Skeletal muscle tissue (tissue), 4 donors: Measurements from ENCODE around the gene AKAP9. TPM values are rescaled to one million over a fixed set of nuclear protein-coding genes. Genes with fewer than 3 reads are reported as not detected.
"Not testable (repeated sequence)": the region's sequence is repeated elsewhere in the genome, so short reads cannot be mapped to it uniquely, and the experiment has no call there.

Experiments
- H3K27ac ChIP-seq: one replicate; pipeline ENCODE4 v1.7.0; 2013; ENCODE audit warnings: mild to moderate bottlenecking, low read depth, low read length, inconsistent platforms
- H3K27me3 ChIP-seq, 3 donors: one replicate each; pipeline ENCODE4 v1.7.0; 2013; ENCODE audit warnings: low read length in 3 of 3; ENCODE audit not compliant: control insufficient read depth in 3 of 3, insufficient read depth in 3 of 3
- H3K36me3 ChIP-seq, 3 donors: one replicate each; pipeline ENCODE4 v1.7.0; 2013; ENCODE audit warnings: low read length in 3 of 3; ENCODE audit not compliant: control insufficient read depth in 3 of 3, insufficient read depth in 3 of 3
- H3K4me1 ChIP-seq, 3 donors: one replicate each; pipeline ENCODE4 v1.7.0; 2013; ENCODE audit warnings: low read length in 3 of 3, mild to moderate bottlenecking in 3 of 3; ENCODE audit not compliant: control insufficient read depth in 3 of 3, insufficient read depth in 3 of 3
- H3K4me3 ChIP-seq, 3 donors: one replicate each; pipeline ENCODE4 v1.7.0; 2013; ENCODE audit warnings: low read length in 3 of 3
- H3K9ac ChIP-seq, 3 donors: one replicate each; pipeline ENCODE4 v1.7.0; 2013; ENCODE audit warnings: low read length in 3 of 3, mild to moderate bottlenecking in 3 of 3, moderate library complexity in 2 of 3, low read depth in 1 of 3
- H3K9me3 ChIP-seq, 3 donors: one replicate each; pipeline ENCODE4 v1.7.0; 2013; ENCODE audit warnings: low read length in 3 of 3; ENCODE audit not compliant: control insufficient read depth in 3 of 3
- total RNA-seq: library from RNA; depleted of rRNA; stranded (reverse); fragments of >200 nt; gene quantifications from one replicate; pipeline ENCODE4 v1.2.3, GENCODE V29; 2014
- donor health status: Osteomylitis.

The AKAP9 gene
- total RNA-seq, 1 donor from 2014 or later, result 57.9 TPM

DNA sequence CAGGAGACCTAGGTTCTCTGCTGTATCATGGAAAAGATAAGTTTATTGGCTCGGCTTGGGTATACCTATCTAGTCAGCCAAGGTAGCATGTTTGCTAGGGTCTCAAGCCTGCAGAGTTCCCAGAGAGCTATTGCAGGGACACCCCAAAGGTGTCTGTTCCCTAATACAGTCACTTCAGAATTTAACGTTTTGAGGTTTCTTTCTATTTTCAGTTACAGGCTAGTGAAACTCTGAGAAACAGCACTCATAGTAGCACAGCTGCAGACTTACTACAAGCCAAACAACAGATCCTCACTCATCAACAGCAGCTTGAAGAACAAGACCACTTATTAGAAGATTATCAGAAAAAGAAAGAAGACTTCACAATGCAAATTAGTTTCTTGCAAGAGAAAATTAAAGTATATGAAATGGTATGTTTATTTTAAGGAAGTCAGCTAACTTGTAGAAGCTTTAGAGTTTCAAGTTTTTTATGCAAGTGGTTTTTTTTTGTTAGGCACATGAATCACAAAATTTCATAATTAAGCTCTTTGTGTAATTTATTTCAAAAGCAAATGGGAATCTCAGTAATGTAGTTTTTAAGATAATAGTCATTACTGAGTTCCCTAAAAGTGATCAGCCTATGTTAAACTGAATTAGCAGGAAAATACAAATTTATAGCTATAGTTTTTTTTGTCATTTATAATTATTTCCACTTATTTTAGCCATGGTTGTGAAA is 54.9 kb downstream of the AKAP9 start:
- Histone ChIP-seq H3K9me3 (no peaks in the 10 kb centered on the region), H3K36me3 (peaks cover 20 to 50% (median 37%) of the 10 kb centered on the region in 3 donors), H3K27ac (no peak overlapping the region), H3K9ac (no peak overlapping the region), H3K4me1 (no peaks in the 10 kb centered on the region), H3K4me3 (no peak overlapping the region), H3K27me3 (no peaks in the 10 kb centered on the region)

DNA sequence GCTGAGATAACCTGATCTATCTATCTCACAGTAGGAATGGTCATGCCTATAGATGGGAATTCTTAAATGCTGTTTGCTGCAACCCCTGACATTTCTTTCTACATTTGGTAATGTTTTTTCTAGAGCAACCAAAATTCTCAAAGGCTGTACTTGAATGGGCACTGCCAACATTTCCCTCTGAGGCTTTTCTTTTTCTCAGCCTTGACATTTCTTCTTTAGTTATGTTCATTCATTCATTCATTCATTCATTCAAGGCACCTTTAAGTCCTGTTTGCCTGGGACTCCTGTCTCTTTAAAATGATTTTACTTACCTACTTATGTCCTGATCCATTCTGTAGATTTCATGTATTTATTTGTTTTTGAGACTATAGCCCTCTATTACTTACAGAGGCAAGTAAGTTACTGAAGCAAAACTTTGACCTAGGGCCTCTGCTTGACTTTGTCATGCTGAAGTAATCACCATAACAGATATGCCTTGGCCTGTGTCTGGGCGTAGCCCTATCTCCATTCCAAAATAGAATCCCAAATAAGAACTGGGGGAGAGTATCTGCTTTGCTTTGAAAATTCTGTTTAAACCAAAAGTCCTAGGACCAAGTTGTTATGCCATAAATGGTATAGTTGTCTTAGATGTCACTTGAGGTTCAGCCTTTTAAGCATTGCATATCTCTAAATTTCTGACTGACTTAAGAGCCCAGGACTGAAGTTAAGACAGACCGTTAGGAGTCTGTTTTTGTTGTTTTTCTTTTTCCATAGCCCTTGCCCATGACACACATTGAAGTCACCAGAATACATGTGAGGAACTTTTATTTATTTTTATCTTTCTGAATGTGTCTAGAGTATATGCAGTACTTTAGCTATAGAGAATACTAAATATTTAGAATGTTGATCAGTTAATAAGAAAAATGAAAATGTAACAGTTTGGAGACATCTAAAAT is 59.2 kb downstream of the AKAP9 start:
- no peaks in the 10 kb centered on the region for H3K27me3 ChIP-seq
- H3K27ac ChIP-seq, result no peak overlapping the region
- H3K36me3 ChIP-seq, result peaks cover 14 to 41% (median 14%) of the 10 kb centered on the region in 3 donors
- H3K4me3 ChIP-seq, result no peak overlapping the region
- no peaks in the 10 kb centered on the region for H3K4me1 ChIP-seq
- no peak overlapping the region for H3K9ac ChIP-seq
- peaks cover 0 to 2% (median 0%) of the 10 kb centered on the region in 3 donors for H3K9me3 ChIP-seq

GRCh38 chr7:92002720-92003119 is 62.1 kb downstream of the AKAP9 start:
- no peaks in the 10 kb centered on the region for H3K4me1 ChIP-seq
- peaks cover 0 to 20% (median 6%) of the 10 kb centered on the region in 3 donors for H3K36me3 ChIP-seq
- H3K27ac ChIP-seq, result no peak overlapping the region
- H3K4me3 ChIP-seq, result no peak overlapping the region
- H3K9me3 ChIP-seq, result peaks cover 0 to 2% (median 0%) of the 10 kb centered on the region in 3 donors
- no peak overlapping the region for H3K9ac ChIP-seq
- no peaks in the 10 kb centered on the region for H3K27me3 ChIP-seq

GRCh38 chr7:92006046-92006445 is 65.4 kb downstream of the AKAP9 start:
- no peak overlapping the region for H3K9ac ChIP-seq
- H3K4me3 ChIP-seq, result no peak overlapping the region
- no peaks in the 10 kb centered on the region for H3K4me1 ChIP-seq
- no peaks in the 10 kb centered on the region for H3K27me3 ChIP-seq
- peaks cover 0 to 2% (median 0%) of the 10 kb centered on the region in 3 donors for H3K9me3 ChIP-seq
- peaks cover 3 to 9% (median 4%) of the 10 kb centered on the region in 3 donors for H3K36me3 ChIP-seq
- H3K27ac ChIP-seq, result no peak overlapping the region

- H3K9me3 ChIP-seq, result no peaks in the 10 kb centered on the region
- no peaks in the 10 kb centered on the region for H3K4me1 ChIP-seq
- peaks cover 0 to 20% (median 15%) of the 10 kb centered on the region in 3 donors for H3K36me3 ChIP-seq
- H3K27me3 ChIP-seq, result no peaks in the 10 kb centered on the region
- no peak overlapping the region for H3K27ac ChIP-seq
- H3K9ac ChIP-seq, result no peak overlapping the region
- no peak overlapping the region for H3K4me3 ChIP-seq
These were observed 69.6 kb downstream of the AKAP9 start for GRCh38 chr7:92010215-92010614.

GRCh38 chr7:92013611-92014010 is 72.9 kb downstream of the AKAP9 start:
- no peak overlapping the region for H3K9ac ChIP-seq
- H3K27ac ChIP-seq, result no peak overlapping the region
- H3K36me3 ChIP-seq, result peaks cover 0 to 25% (median 22%) of the 10 kb centered on the region in 3 donors
- H3K27me3 ChIP-seq, result no peaks in the 10 kb centered on the region
- H3K4me3 ChIP-seq, result no peak overlapping the region
- no peaks in the 10 kb centered on the region for H3K9me3 ChIP-seq
- no peaks in the 10 kb centered on the region for H3K4me1 ChIP-seq

DNA sequence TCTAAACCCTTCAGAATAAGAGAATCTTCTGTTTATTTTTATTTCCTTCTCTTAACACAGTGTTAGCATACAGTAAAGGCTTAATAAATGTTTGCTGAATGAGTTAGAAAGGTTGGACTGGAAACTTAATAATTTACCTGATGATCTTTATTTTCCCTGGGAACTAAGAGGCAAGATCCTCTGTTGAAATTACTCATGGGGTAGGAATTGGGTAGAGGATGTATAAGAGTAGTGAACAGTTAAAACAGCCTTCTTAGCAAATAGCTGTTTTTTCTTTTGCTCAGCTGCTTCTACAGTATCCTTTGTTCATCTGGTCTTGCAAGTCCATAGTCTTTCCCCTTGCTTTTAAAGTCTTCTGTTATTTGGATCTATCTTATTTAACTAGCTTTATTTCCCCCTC is 80.0 kb downstream of the AKAP9 start:
- H3K27ac ChIP-seq, result no peak overlapping the region
- H3K9me3 ChIP-seq, result no peaks in the 10 kb centered on the region
- peaks cover 7 to 39% (median 37%) of the 10 kb centered on the region in 3 donors for H3K36me3 ChIP-seq
- H3K4me3 ChIP-seq, result no peak overlapping the region
- no peaks in the 10 kb centered on the region for H3K4me1 ChIP-seq
- no peak overlapping the region for H3K9ac ChIP-seq
- H3K27me3 ChIP-seq, result no peaks in the 10 kb centered on the region

DNA sequence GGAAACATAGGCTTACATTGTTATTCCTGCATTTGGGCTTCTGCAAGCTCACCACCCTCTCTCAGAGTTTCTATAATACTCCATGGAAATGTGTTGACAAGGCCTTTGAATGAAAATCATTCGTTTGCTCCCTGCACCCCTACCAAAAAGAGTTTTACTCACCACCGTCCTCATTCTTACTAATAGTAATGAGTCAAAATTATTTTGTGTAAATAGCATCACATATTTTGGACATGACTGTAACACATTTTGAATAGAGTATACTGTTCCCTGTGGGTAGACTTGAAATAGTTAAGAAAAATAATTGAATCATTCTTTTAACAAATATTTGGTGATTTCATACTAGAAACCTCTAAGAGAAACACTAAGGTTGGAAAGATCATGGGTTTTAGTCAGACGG is 84.6 kb downstream of the AKAP9 start:
- H3K9ac ChIP-seq, result no peak overlapping the region
- no peaks in the 10 kb centered on the region for H3K4me1 ChIP-seq
- no peak overlapping the region for H3K4me3 ChIP-seq
- H3K36me3 ChIP-seq, result peaks cover 6 to 45% (median 39%) of the 10 kb centered on the region in 3 donors
- no peak overlapping the region for H3K27ac ChIP-seq
- no peaks in the 10 kb centered on the region for H3K9me3 ChIP-seq
- H3K27me3 ChIP-seq, result no peaks in the 10 kb centered on the region

- H3K9ac ChIP-seq, H3K4me1 ChIP-seq, H3K9me3 ChIP-seq, H3K4me3 ChIP-seq, H3K27me3 ChIP-seq, H3K27ac ChIP-seq: not testable (repeated sequence)
- H3K36me3 ChIP-seq, result peaks cover 9 to 45% (median 41%) of the 10 kb centered on the region in 3 donors
These were observed 86.0 kb downstream of the AKAP9 start for GRCh38 chr7:92026635-92027034.

DNA sequence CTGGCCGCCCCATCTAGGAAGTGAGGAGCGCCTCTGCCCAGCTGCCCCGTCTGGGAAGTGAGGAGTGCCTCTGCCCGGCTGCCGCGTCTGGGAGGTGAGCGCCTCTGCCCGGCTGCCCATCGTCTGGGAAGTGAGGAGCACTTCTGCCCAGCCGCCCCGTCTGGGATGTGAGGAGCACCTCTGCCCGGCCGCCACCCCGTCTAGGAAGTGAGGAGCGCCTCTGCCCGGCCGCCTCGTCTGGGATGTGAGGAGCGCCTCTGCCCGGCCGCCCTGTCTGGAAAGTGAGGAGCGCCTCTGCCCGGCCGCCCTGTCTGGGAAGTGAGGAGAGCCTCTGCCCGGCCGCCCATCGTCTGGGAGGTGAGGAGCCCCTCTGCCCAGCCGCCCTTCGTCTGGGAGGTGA is 86.5 kb downstream of the AKAP9 start:
- not testable (repeated sequence) for H3K9ac ChIP-seq, H3K9me3 ChIP-seq, H3K27me3 ChIP-seq, H3K27ac ChIP-seq, H3K4me3 ChIP-seq, H3K4me1 ChIP-seq
- peaks cover 9 to 46% (median 43%) of the 10 kb centered on the region in 3 donors for H3K36me3 ChIP-seq
